ENCODE results near the gene CTNNA3.

Gene CTNNA3

GRCh38 chr10:66637273-66638036, 1058.5 kb downstream of the CTNNA3 start:
- no peak for DNase-seq (ENCODE audit: low spot score)
- in situ Hi-C loops (cut with MboI; ENCODE audit: low sequenced_read_pairs, unreplicated experiment) = no loop called here
- no peak for TF ChIP-seq CTCF (IDR thresholded peaks at IDR 0.05; ENCODE audit: borderline replicate concordance, control extremely low read depth, extremely low read depth, insufficient read depth, missing control alignments)

- in situ Hi-C loops (cut with MboI; ENCODE audit: low sequenced_read_pairs, unreplicated experiment) = no loop called here
- no peak for TF ChIP-seq CTCF (IDR thresholded peaks at IDR 0.05; ENCODE audit: borderline replicate concordance, control extremely low read depth, extremely low read depth, insufficient read depth, missing control alignments)
These were observed 1066.0 kb downstream of the CTNNA3 start for GRCh38 chr10:66629996-66630395.

GRCh38 chr10:66627156-66627555, 1068.8 kb downstream of the CTNNA3 start:
- in situ Hi-C loops (cut with MboI; ENCODE audit: low sequenced_read_pairs, unreplicated experiment) = no loop called here
- peak; percentile 10 for DNase-seq (ENCODE audit: low spot score)
- no peak for TF ChIP-seq CTCF (IDR thresholded peaks at IDR 0.05; ENCODE audit: borderline replicate concordance, control extremely low read depth, extremely low read depth, insufficient read depth, missing control alignments)

More at GRCh38 chr10:66629996-66630395, 1066.0 kb downstream of the CTNNA3 start:
- DNase-seq (ENCODE audit: low spot score) = no peak

- no peak for TF ChIP-seq CTCF (IDR thresholded peaks at IDR 0.05; ENCODE audit: borderline replicate concordance, control extremely low read depth, extremely low read depth, insufficient read depth, missing control alignments)
- in situ Hi-C loops (cut with MboI; ENCODE audit: low sequenced_read_pairs, unreplicated experiment) = no loop called here
- no peak for DNase-seq (ENCODE audit: low spot score)
These were observed 1070.0 kb downstream of the CTNNA3 start for GRCh38 chr10:66625709-66626590.

- DNase-seq (ENCODE audit: low spot score) = no peak
- TF ChIP-seq CTCF (IDR thresholded peaks at IDR 0.05; ENCODE audit: borderline replicate concordance, control extremely low read depth, extremely low read depth, insufficient read depth, missing control alignments) = no peak
These were observed 1073.9 kb downstream of the CTNNA3 start for GRCh38 chr10:66622050-66622449.

GRCh38 chr10:66604195-66604594, 1091.8 kb downstream of the CTNNA3 start:
- no peak for DNase-seq (ENCODE audit: low spot score)
- in situ Hi-C loops (cut with MboI; ENCODE audit: low sequenced_read_pairs, unreplicated experiment) = no loop called here
- TF ChIP-seq CTCF (IDR thresholded peaks at IDR 0.05; ENCODE audit: borderline replicate concordance, control extremely low read depth, extremely low read depth, insufficient read depth, missing control alignments) = no peak

More at GRCh38 chr10:66622050-66622449, 1073.9 kb downstream of the CTNNA3 start:
- in situ Hi-C loops (cut with MboI; ENCODE audit: low sequenced_read_pairs, unreplicated experiment) = no loop called here

Data from GM13976 (cell line).